Sigmoid colon (tissue), 7 donors: Measurements from ENCODE around the gene IPCEF1. TPM values are rescaled to one million over a fixed set of nuclear protein-coding genes. Genes with fewer than 3 reads are reported as not detected.

Experiments
- DNase-seq: peaks from one replicate; pipeline ENCODE4 v3.0.0-alpha.2; 2019
- H3K27ac ChIP-seq, 4 donors: fragments of 200-600 bp; sonication (generic); one replicate each; pipeline ENCODE4 v1.5.1; 2016 to 2019; ENCODE audit warnings: mild to moderate bottlenecking in 1 of 4
- H3K27me3 ChIP-seq, 3 donors: fragments of 200-600 bp; sonication (generic); one replicate each; pipeline ENCODE4 v1.5.1; 2019; ENCODE audit warnings: mild to moderate bottlenecking in 1 of 3
- H3K36me3 ChIP-seq, 4 donors: fragments of 200-600 bp; sonication (generic); one replicate each; pipeline ENCODE4 v1.5.1; 2016 to 2019
- H3K4me1 ChIP-seq, 4 donors: fragments of 200-600 bp; sonication (generic); one replicate each; pipeline ENCODE4 v1.5.1; 2017 to 2019
- H3K4me3 ChIP-seq, 4 donors: fragments of 200-600 bp; sonication (generic); one replicate each; pipeline ENCODE4 v1.5.1; 2017 to 2019; ENCODE audit warnings: mild to moderate bottlenecking in 2 of 4, moderate library complexity in 1 of 4
- H3K9me3 ChIP-seq, 4 donors: fragments of 200-600 bp in 3 of 4; sonication (generic) in 3 of 4; one replicate each; pipeline versions ENCODE4 v1.5.1 to v1.6.1; 2013 to 2019
- EP300 ChIP-seq, 4 donors: sonication (generic); formaldehyde crosslinking; IDR thresholded peaks; one replicate each; pipeline ENCODE4 v1.6.1; 2017; ENCODE audit warnings: antibody characterized with exemption in 4 of 4
- POLR2A ChIP-seq, 2 donors: fragments of 450-650 bp; IDR thresholded peaks; one replicate each; pipeline ENCODE4 v1.6.1; 2016; ENCODE audit warnings: antibody characterized with exemption in 2 of 2, mild to moderate bottlenecking in 2 of 2, moderate library complexity in 2 of 2
- POLR2AphosphoS5 ChIP-seq, 4 donors: sonication (generic); formaldehyde crosslinking; IDR thresholded peaks; one replicate each; pipeline ENCODE4 v1.6.1; 2017; ENCODE audit warnings: antibody characterized with exemption in 4 of 4
- WGBS, 2 donors: extraction: QIAGEN DNeasy Blood & Tissue Kit; methylation state at CpG; one replicate each; pipeline ENCODE4 v1.1.7; 2013; 5-methylcytosine and 5-hydroxymethylcytosine counted together
- intact Hi-C: fragments of 100-400 bp; cut with DNase I; formaldehyde crosslinking; loops from one replicate; pipeline ENCODE4 v1.15.1; 2023
- polyA plus RNA-seq, 3 donors: library from polyadenylated mRNA; stranded (reverse); fragments of 200-250 nt; gene quantifications; one replicate each; pipeline ENCODE4 v1.2.3, GENCODE V29; 2013
- total RNA-seq, 4 donors: library from RNA; depleted of rRNA; stranded (reverse); fragments of >200 nt; gene quantifications; one replicate each; pipeline ENCODE4 v1.1.0, GENCODE V29; 2016
- TF ChIP-seq, protein P1 (sequence below), 4 experiments: fragments of 450-650 bp in 3 of 4; fragments of 200-600 bp in 1 of 4; IDR thresholded peaks; one replicate each; pipeline ENCODE4 v1.5.1; 2016 to 2019; ENCODE audit warnings: antibody characterized with exemption in 4 of 4, mild to moderate bottlenecking in 3 of 4, moderate library complexity in 2 of 4
- donor health status: healthy with polysubstance abuse.
- donor health status: Bipolar disorder and iron deficiency.
- donor health status: healthy.

Gene IPCEF1
- total and polyA plus RNA-seq, 7 donors, result 0.28 to 5.5 (median 0.71) TPM

DNA sequence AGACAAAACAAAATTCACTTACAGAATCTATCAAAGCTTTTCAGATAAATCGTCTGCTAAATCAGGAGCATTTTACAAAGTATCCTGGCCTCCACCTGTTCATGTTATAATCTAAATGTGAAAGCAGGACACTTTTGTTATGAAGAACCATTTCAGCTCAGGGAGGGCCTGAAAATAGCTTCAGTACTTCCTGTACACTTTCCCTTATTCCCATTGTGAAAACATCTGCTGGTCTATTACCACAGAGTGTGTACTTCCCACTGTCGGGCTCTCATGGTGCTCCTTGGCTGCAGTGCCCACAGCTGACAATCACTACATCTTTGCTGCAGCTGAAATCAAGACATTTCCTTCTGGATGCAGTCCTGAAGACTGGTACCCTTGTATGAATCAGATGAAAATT is 189.5 kb downstream of the IPCEF1 start:
- no peaks in the 10 kb centered on the region for H3K36me3 ChIP-seq
- H3K9me3 ChIP-seq, result no peaks in the 10 kb centered on the region
- no peaks in the 10 kb centered on the region for H3K27me3 ChIP-seq
- TF ChIP-seq POLR2A (IDR thresholded peaks at IDR 0.05) (no peak), EP300 (IDR thresholded peaks at IDR 0.05) (no peak), POLR2AphosphoS5 (IDR thresholded peaks at IDR 0.05) (no peak)
- TF ChIP-seq, protein P1, sequence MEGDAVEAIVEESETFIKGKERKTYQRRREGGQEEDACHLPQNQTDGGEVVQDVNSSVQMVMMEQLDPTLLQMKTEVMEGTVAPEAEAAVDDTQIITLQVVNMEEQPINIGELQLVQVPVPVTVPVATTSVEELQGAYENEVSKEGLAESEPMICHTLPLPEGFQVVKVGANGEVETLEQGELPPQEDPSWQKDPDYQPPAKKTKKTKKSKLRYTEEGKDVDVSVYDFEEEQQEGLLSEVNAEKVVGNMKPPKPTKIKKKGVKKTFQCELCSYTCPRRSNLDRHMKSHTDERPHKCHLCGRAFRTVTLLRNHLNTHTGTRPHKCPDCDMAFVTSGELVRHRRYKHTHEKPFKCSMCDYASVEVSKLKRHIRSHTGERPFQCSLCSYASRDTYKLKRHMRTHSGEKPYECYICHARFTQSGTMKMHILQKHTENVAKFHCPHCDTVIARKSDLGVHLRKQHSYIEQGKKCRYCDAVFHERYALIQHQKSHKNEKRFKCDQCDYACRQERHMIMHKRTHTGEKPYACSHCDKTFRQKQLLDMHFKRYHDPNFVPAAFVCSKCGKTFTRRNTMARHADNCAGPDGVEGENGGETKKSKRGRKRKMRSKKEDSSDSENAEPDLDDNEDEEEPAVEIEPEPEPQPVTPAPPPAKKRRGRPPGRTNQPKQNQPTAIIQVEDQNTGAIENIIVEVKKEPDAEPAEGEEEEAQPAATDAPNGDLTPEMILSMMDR (IDR thresholded peaks at IDR 0.05), result no peak
- no peak for DNase-seq
- 53 to 57% methylated on average over 2 of the region's 2 CpGs for WGBS, 2 donors
- no peak overlapping the region for H3K4me3 ChIP-seq
- H3K4me1 ChIP-seq, result peaks cover 0 to 19% (median 14%) of the 10 kb centered on the region in 4 donors
- no peak overlapping the region for H3K27ac ChIP-seq
- intact Hi-C loops, result no loop called here

DNA sequence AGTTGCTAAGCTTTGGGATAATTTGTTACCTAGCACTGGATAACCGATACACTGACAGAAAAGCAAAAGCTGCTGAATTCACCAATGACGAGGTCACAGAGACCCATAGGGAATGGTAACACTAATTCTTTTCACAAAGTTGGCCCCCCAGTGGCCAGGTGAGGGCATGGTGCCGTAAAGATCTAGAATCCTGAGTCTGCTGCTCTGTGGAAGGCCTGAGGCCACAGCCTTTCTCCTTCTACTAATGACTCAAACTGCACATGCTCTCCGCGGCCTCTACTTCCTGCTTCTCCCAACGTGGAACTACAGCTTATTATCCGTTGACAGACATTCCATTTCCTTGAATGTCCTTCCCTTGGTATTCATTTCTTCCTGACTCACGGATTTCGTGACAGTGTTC is 190.5 kb downstream of the IPCEF1 start:
- no peaks in the 10 kb centered on the region for H3K9me3 ChIP-seq
- TF ChIP-seq EP300 (IDR thresholded peaks at IDR 0.05), result no peak
- TF ChIP-seq POLR2A (IDR thresholded peaks at IDR 0.05), result no peak
- no peak for TF ChIP-seq POLR2AphosphoS5 (IDR thresholded peaks at IDR 0.05)
- TF ChIP-seq, protein P1 (IDR thresholded peaks at IDR 0.05), result no peak
- intact Hi-C loops, result no loop called here
- H3K4me1 ChIP-seq, result peaks cover 0 to 19% (median 14%) of the 10 kb centered on the region in 4 donors
- H3K36me3 ChIP-seq, result no peaks in the 10 kb centered on the region
- WGBS, 2 donors, result 87 to 89% methylated on average over 9 of the region's 9 CpGs
- peak overlapping the region in 1 of 4 donors; percentile 21 for H3K27ac ChIP-seq
- no peak overlapping the region for H3K4me3 ChIP-seq
- H3K27me3 ChIP-seq, result no peaks in the 10 kb centered on the region
- no peak for DNase-seq

DNA sequence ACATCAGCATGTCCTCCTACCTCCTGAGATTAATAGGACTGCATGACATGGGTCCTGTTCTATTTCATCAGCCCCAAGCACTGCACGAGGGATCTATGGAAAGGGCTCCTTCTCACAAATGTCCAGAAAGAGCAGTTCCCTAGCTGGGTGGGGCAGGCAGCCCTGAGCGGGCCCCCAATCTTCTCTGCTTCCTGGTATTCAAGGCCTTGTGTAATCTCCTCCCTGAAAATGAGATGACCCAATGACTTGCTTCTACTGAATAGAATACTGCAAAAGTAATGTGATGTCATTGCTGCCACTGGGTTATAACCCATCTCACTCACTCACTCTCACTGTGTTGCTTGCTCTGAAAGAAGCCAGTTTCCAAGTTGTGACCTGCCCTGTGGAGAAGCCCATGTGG is 191.1 kb downstream of the IPCEF1 start:
- H3K36me3 ChIP-seq, result no peaks in the 10 kb centered on the region
- H3K27me3 ChIP-seq, result no peaks in the 10 kb centered on the region
- no peaks in the 10 kb centered on the region for H3K9me3 ChIP-seq
- 77 to 84% methylated on average over 2 of the region's 2 CpGs for WGBS, 2 donors
- no peak for DNase-seq
- H3K4me3 ChIP-seq, result no peak overlapping the region
- H3K27ac ChIP-seq, result no peak overlapping the region
- intact Hi-C loops, result no loop called here
- H3K4me1 ChIP-seq, result peaks cover 0 to 19% (median 14%) of the 10 kb centered on the region in 4 donors
- no peak for TF ChIP-seq EP300 (IDR thresholded peaks at IDR 0.05)
- TF ChIP-seq, protein P1 (IDR thresholded peaks at IDR 0.05), result no peak
- TF ChIP-seq POLR2AphosphoS5 (IDR thresholded peaks at IDR 0.05), result no peak
- TF ChIP-seq POLR2A (IDR thresholded peaks at IDR 0.05), result no peak

DNA sequence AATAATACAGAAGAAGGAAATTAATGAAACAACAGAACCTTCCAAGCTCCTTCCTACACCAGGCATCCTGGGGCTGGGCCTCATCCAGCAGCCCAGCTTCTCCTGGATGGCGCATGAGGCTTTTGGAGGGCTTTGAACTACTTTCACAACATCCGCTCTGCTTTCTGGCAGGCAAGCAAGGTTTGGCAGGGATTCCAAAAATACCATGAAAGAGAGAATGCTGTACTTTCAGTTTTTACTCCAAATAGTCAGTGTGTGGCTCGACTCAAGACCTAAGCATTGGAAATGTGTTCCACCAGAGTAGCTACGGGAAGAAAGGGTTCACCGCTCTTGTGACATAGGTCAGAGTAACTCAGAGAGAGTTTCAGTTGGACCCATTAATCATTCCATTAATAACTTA is 192.2 kb downstream of the IPCEF1 start:
- Histone ChIP-seq H3K36me3 (no peaks in the 10 kb centered on the region), H3K27ac (peak overlapping the region in 2 of 4 donors; percentile 29 to 68), H3K4me1 (peaks cover 0 to 19% (median 14%) of the 10 kb centered on the region in 4 donors), H3K27me3 (no peaks in the 10 kb centered on the region), H3K9me3 (no peaks in the 10 kb centered on the region), H3K4me3 (no peak overlapping the region)
- no peak for TF ChIP-seq EP300 (IDR thresholded peaks at IDR 0.05)
- peak in 2 of 4 donors; percentile 12 to 24 for TF ChIP-seq POLR2AphosphoS5 (IDR thresholded peaks at IDR 0.05)
- intact Hi-C loops, result no loop called here
- WGBS, 2 donors, result 57 to 81% methylated on average over 5 of the region's 5 CpGs
- DNase-seq, result peak; percentile 71

DNA sequence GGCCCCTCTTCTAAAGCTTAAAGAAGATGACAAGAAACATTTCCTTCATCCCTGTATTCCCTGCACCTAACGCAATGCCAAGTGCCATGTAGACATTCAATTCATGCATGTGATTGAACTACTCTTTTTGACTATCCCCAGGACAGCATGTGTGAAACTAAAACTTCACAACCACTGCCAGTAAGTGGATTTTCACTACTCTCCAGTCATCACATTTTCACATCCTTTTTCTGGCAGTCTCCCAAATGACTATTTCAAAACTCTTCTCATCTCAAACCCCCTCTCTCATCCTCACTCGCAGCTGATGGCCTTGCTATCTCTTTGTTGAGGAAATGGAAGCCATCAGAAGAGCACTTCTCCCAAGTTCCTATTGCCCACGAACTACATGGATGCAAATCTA is 194.9 kb downstream of the IPCEF1 start:
- no peak for DNase-seq
- no peaks in the 10 kb centered on the region for H3K9me3 ChIP-seq
- intact Hi-C loops, result no loop called here
- TF ChIP-seq POLR2A (IDR thresholded peaks at IDR 0.05), result no peak
- TF ChIP-seq, protein P1 (IDR thresholded peaks at IDR 0.05), result no peak
- no peak for TF ChIP-seq EP300 (IDR thresholded peaks at IDR 0.05)
- TF ChIP-seq POLR2AphosphoS5 (IDR thresholded peaks at IDR 0.05), result no peak
- H3K27ac ChIP-seq, result no peak overlapping the region
- no peak overlapping the region for H3K4me3 ChIP-seq
- 72 to 88% methylated on average over 3 of the region's 3 CpGs for WGBS, 2 donors
- H3K4me1 ChIP-seq, result peaks cover 0 to 28% (median 22%) of the 10 kb centered on the region in 4 donors
- H3K36me3 ChIP-seq, result no peaks in the 10 kb centered on the region
- no peaks in the 10 kb centered on the region for H3K27me3 ChIP-seq
